ENCODE results near the gene GPHN.

DNA sequence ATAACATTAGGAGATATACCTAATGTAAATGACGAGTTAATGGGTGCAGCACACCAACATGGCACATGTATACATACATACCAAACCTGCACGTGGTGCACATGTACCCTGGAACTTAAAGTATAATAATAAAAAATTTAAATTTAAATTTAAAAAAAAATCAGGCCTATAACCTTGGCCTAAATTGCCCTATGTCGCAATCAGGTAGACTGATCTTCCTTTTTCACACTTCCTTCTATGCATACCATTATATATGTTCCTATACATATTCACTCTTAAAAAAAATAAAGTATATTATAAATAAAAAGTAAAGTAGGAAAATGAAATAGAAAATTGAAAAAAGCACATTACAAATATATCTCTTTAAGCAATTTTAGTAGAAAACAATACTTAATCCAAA, 563.6 kb downstream of the GPHN start:
- TF ChIP-seq, protein P1, sequence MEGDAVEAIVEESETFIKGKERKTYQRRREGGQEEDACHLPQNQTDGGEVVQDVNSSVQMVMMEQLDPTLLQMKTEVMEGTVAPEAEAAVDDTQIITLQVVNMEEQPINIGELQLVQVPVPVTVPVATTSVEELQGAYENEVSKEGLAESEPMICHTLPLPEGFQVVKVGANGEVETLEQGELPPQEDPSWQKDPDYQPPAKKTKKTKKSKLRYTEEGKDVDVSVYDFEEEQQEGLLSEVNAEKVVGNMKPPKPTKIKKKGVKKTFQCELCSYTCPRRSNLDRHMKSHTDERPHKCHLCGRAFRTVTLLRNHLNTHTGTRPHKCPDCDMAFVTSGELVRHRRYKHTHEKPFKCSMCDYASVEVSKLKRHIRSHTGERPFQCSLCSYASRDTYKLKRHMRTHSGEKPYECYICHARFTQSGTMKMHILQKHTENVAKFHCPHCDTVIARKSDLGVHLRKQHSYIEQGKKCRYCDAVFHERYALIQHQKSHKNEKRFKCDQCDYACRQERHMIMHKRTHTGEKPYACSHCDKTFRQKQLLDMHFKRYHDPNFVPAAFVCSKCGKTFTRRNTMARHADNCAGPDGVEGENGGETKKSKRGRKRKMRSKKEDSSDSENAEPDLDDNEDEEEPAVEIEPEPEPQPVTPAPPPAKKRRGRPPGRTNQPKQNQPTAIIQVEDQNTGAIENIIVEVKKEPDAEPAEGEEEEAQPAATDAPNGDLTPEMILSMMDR (IDR thresholded peaks at IDR 0.05): no peak
- no peak for TF ChIP-seq POLR2A (IDR thresholded peaks at IDR 0.05)

Data from prostate gland (tissue), 2 donors.